Mesenchymal stem cell (in vitro differentiated cells and primary cell): ENCODE data around the gene GPNMB.
"Not testable (repeated sequence)": the region's sequence is repeated elsewhere in the genome, so short reads cannot be mapped to it uniquely, and the experiment has no call there.

Experiments
- DNase-seq: peaks from one replicate; pipeline ENCODE4 v3.0.0-alpha.2; 2013
- H2AFZ ChIP-seq: one replicate; pipeline ENCODE4 v1.6.1; 2013; ENCODE audit warnings: low read depth, mild to moderate bottlenecking, control low read depth, inconsistent platforms, low read length, moderate library complexity
- H2AK5ac ChIP-seq: 2 replicates; pipeline ENCODE4 v1.6.1; 2013; ENCODE audit warnings: low read length, moderate library complexity, mild to moderate bottlenecking, inconsistent platforms; ENCODE audit not compliant: severe bottlenecking
- H2BK120ac ChIP-seq: one replicate; pipeline ENCODE4 v1.6.1; 2013; ENCODE audit warnings: low read depth, mild to moderate bottlenecking, inconsistent platforms, low read length, moderate library complexity
- H2BK12ac ChIP-seq, 2 experiments: one replicate each; pipeline ENCODE4 v1.6.1; 2013; ENCODE audit warnings: inconsistent platforms in 2 of 2, low read length in 2 of 2, mild to moderate bottlenecking in 2 of 2, moderate library complexity in 2 of 2, control low read depth in 1 of 2
- H2BK15ac ChIP-seq: one replicate; pipeline ENCODE4 v1.6.1; 2013; ENCODE audit warnings: mild to moderate bottlenecking, low read depth, inconsistent platforms; ENCODE audit not compliant: poor library complexity, severe bottlenecking
- H2BK5ac ChIP-seq: 2 replicates; pipeline ENCODE4 v1.6.1; 2013; ENCODE audit warnings: low read depth, mild to moderate bottlenecking, low read length, control low read depth, inconsistent platforms; ENCODE audit not compliant: poor library complexity, severe bottlenecking
- H3K14ac ChIP-seq, 2 experiments: one replicate each; pipeline ENCODE4 v1.6.1; 2013; ENCODE audit warnings: inconsistent platforms in 2 of 2, low read length in 2 of 2, control low read depth in 1 of 2, mild to moderate bottlenecking in 1 of 2, moderate library complexity in 1 of 2
- H3K18ac ChIP-seq, 2 experiments: one replicate each; pipeline ENCODE4 v1.6.1; 2013; ENCODE audit warnings: inconsistent platforms in 2 of 2, low read length in 2 of 2, control low read depth in 1 of 2, low read depth in 1 of 2, mild to moderate bottlenecking in 1 of 2
- H3K23ac ChIP-seq, 2 experiments: one replicate each; pipeline ENCODE4 v1.6.1; 2013; ENCODE audit warnings: inconsistent platforms in 2 of 2, low read length in 2 of 2, mild to moderate bottlenecking in 2 of 2, moderate library complexity in 2 of 2, control low read depth in 1 of 2
- H3K27ac ChIP-seq: 2 replicates; pipeline ENCODE4 v1.5.1; 2013; ENCODE audit warnings: mild to moderate bottlenecking, moderate library complexity, low read length, control low read depth, inconsistent platforms; ENCODE audit not compliant: poor library complexity, severe bottlenecking
- H3K27me3 ChIP-seq, 2 experiments: 2 replicates each; pipeline versions ENCODE4 v1.6.1 to v1.7.0; 2013; ENCODE audit warnings: low read length in 2 of 2, mild to moderate bottlenecking in 2 of 2, moderate library complexity in 2 of 2, control low read depth in 1 of 2, inconsistent platforms in 1 of 2; ENCODE audit not compliant: control insufficient read depth in 1 of 2, insufficient read depth in 1 of 2
- H3K36me3 ChIP-seq, 2 experiments: 2 replicates each; pipeline versions ENCODE4 v1.6.1 to v1.7.0; 2013; ENCODE audit warnings: low read length in 2 of 2, control low read depth in 1 of 2, inconsistent platforms in 1 of 2, low read depth in 1 of 2, mild to moderate bottlenecking in 1 of 2; ENCODE audit not compliant: insufficient read depth in 2 of 2, control insufficient read depth in 1 of 2
- H3K4ac ChIP-seq, 2 experiments: one replicate each; pipeline ENCODE4 v1.6.1; 2013; ENCODE audit warnings: inconsistent platforms in 2 of 2, low read length in 2 of 2, mild to moderate bottlenecking in 2 of 2, moderate library complexity in 2 of 2, control low read depth in 1 of 2, low read depth in 1 of 2
- H3K4me1 ChIP-seq: 2 replicates; pipeline ENCODE4 v1.6.1; 2013; ENCODE audit warnings: low read depth, low read length, control low read depth; ENCODE audit not compliant: control insufficient read depth, insufficient read depth
- H3K4me2 ChIP-seq: 2 replicates; pipeline ENCODE4 v1.6.1; 2013; ENCODE audit warnings: low read length, mild to moderate bottlenecking, inconsistent platforms; ENCODE audit not compliant: poor library complexity, severe bottlenecking
- H3K4me3 ChIP-seq, 2 experiments: 2 replicates each; pipeline versions ENCODE4 v1.5.1 to v1.7.0; 2013; ENCODE audit warnings: low read length in 2 of 2, mild to moderate bottlenecking in 2 of 2, control low read depth in 1 of 2, low read depth in 1 of 2; ENCODE audit not compliant: insufficient read depth in 1 of 2
- H3K79me1 ChIP-seq: replicated peaks from 2 replicates; pipeline ENCODE4 v1.6.1; 2013; ENCODE audit warnings: mild to moderate bottlenecking, control low read depth, low read length, inconsistent platforms; ENCODE audit not compliant: poor library complexity, severe bottlenecking
- H3K9ac ChIP-seq: 2 replicates; pipeline ENCODE4 v1.7.0; 2013; ENCODE audit warnings: mild to moderate bottlenecking, low read length, moderate library complexity
- H3K9me3 ChIP-seq: 2 replicates; pipeline ENCODE4 v1.7.0; 2013; ENCODE audit warnings: mild to moderate bottlenecking, low read length; ENCODE audit not compliant: control insufficient read depth
- H4K8ac ChIP-seq: one replicate; pipeline ENCODE4 v1.6.1; 2013; ENCODE audit warnings: inconsistent platforms, mild to moderate bottlenecking, low read length, moderate library complexity
- H4K91ac ChIP-seq: one replicate; pipeline ENCODE4 v1.6.1; 2013; ENCODE audit warnings: mild to moderate bottlenecking, low read length, inconsistent platforms
- WGBS: methylation state at CpG from one replicate; pipeline ENCODE4 v1.1.7; 2013; ENCODE audit warnings: mixed read lengths; 5-methylcytosine and 5-hydroxymethylcytosine counted together

Gene GPNMB

GRCh38 chr7:23224364-23224763, 22.2 kb upstream of the GPNMB start:
- not testable (repeated sequence) for H2BK120ac ChIP-seq, H3K79me1 ChIP-seq, H4K91ac ChIP-seq, H2AFZ ChIP-seq, H2BK12ac ChIP-seq, H3K27me3 ChIP-seq, H2AK5ac ChIP-seq, H3K4me3 ChIP-seq, H3K4me2 ChIP-seq, H2BK15ac ChIP-seq, H3K4me1 ChIP-seq, H4K8ac ChIP-seq, H3K14ac ChIP-seq, H3K36me3 ChIP-seq, H3K27ac ChIP-seq, H3K9me3 ChIP-seq, H3K18ac ChIP-seq, H3K9ac ChIP-seq, DNase-seq, H3K4ac ChIP-seq, H2BK5ac ChIP-seq, H3K23ac ChIP-seq
- WGBS, result 89% methylated on average over 3 of the region's 4 CpGs

- Histone ChIP-seq H4K8ac (no peak overlapping the region), H3K36me3 (no peaks in the 10 kb centered on the region), H3K4me3 (no peak overlapping the region), H3K4me1 (no peaks in the 10 kb centered on the region), H3K9me3 (peaks cover 4% of the 10 kb centered on the region), H2BK12ac (no peak overlapping the region), H3K18ac (no peak overlapping the region), H3K27ac (no peak overlapping the region), H3K4ac (no peak overlapping the region), H3K14ac (no peak overlapping the region), H3K27me3 (no peaks in the 10 kb centered on the region), H3K23ac (no peak overlapping the region), H3K79me1 (no peaks in the 10 kb centered on the region), H3K4me2 (no peak overlapping the region), H2BK120ac (no peak overlapping the region), H2BK15ac (no peak overlapping the region), H2BK5ac (no peak overlapping the region), H2AK5ac (no peak overlapping the region), H2AFZ (no peak overlapping the region), H4K91ac (no peak overlapping the region), H3K9ac (no peak overlapping the region)
- DNase-seq, result no peak
- 98% methylated on average over 2 of the region's 4 CpGs for WGBS
Measured at GRCh38 chr7:23226844-23227450, 19.6 kb upstream of the GPNMB start.

- Histone ChIP-seq H3K4me3 (no peak overlapping the region), H4K91ac (no peak overlapping the region), H2AFZ (no peak overlapping the region), H4K8ac (no peak overlapping the region), H2BK5ac (no peak overlapping the region), H2BK120ac (no peak overlapping the region), H2BK15ac (no peak overlapping the region), H3K27ac (no peak overlapping the region), H2AK5ac (no peak overlapping the region), H3K4ac (no peak overlapping the region), H3K79me1 (no peaks in the 10 kb centered on the region), H3K18ac (no peak overlapping the region), H2BK12ac (no peak overlapping the region), H3K36me3 (no peaks in the 10 kb centered on the region), H3K4me1 (no peaks in the 10 kb centered on the region), H3K23ac (no peak overlapping the region), H3K14ac (no peak overlapping the region), H3K4me2 (no peak overlapping the region), H3K27me3 (no peaks in the 10 kb centered on the region), H3K9me3 (peaks cover 4% of the 10 kb centered on the region), H3K9ac (no peak overlapping the region)
- no peak for DNase-seq
- no CpG with 5 or more reads among the region's 2 CpGs for WGBS
Measured at GRCh38 chr7:23228412-23228811, 18.2 kb upstream of the GPNMB start.

GRCh38 chr7:23230641-23231101, 15.9 kb upstream of the GPNMB start:
- H2BK12ac ChIP-seq, result no peak overlapping the region
- no peak overlapping the region for H3K4me3 ChIP-seq
- no peak overlapping the region for H3K23ac ChIP-seq
- no peak overlapping the region for H4K8ac ChIP-seq
- H2AFZ ChIP-seq, result no peak overlapping the region
- peaks cover 4% of the 10 kb centered on the region for H3K9me3 ChIP-seq
- no peaks in the 10 kb centered on the region for H3K27me3 ChIP-seq
- H3K36me3 ChIP-seq, result no peaks in the 10 kb centered on the region
- no peaks in the 10 kb centered on the region for H3K4me1 ChIP-seq
- DNase-seq, result no peak
- no peak overlapping the region for H4K91ac ChIP-seq
- no peak overlapping the region for H3K14ac ChIP-seq
- no peak overlapping the region for H3K4me2 ChIP-seq
- no peak overlapping the region for H3K18ac ChIP-seq
- no peak overlapping the region for H2BK15ac ChIP-seq
- 83% methylated on average over 6 of the region's 6 CpGs for WGBS
- no peak overlapping the region for H2BK5ac ChIP-seq
- no peaks in the 10 kb centered on the region for H3K79me1 ChIP-seq
- no peak overlapping the region for H2BK120ac ChIP-seq
- H3K27ac ChIP-seq, result no peak overlapping the region
- H3K9ac ChIP-seq, result no peak overlapping the region
- no peak overlapping the region for H2AK5ac ChIP-seq
- no peak overlapping the region for H3K4ac ChIP-seq
